HG02571 (cell line): ENCODE data around the gene GNRHR.
A peak's percentile ranks its signal among the peaks of the same experiment; 100 is the strongest.

ENCODE experiments used
- ATAC-seq: cut with Tn5 transposase; IDR thresholded peaks from one replicate; pipeline ENCODE4 v1.9.1; 2021; ENCODE audit warnings: mild to moderate bottlenecking, moderate library complexity; ENCODE audit not compliant: unreplicated experiment

GNRHR gene

DNA sequence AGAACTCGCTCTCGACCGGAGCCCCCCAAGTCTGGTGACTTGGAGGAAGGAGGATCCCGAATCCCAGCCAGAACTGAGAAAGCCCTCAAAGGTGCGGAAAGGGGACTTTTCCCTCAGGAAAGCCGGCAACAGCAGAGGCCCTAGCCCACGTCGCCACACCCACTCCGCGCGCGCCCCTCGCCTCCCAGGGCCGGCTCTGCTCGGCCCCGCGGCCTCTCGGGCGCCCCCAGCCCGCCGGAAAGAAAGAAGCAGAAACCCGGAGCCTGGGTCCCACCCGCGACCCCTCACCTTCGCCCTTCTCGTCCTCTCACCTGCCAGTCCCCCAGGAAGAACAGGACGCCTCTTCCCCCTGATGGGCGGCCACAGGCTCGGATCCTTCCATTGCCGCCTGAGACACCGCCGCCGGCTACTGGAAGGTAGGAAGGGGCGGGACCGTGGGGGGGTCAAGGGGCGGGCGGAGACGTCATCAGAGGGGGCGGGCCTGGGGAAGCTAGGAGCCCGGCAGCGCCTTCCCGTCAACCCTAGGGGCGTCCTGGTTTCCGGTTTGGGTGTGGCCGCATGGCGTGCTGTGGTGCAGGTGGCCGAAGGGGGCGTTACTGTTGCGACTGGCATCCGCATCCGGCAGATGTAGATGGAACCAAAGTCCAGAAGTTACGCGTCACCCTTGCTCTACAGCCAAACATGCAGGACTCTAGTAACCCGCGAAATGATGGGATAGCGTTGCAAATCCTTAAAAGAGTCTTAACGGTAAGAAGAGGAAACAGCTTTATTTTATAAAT, 53.3 kb downstream of the GNRHR start, which contains the start of gene UBA6:
UBA6 (minus strand) TSS at position 418 of the 779 bp plus-strand sequence; CDS start at position 382, 36 bp downstream.
- peak; percentile 98 for ATAC-seq

DNA sequence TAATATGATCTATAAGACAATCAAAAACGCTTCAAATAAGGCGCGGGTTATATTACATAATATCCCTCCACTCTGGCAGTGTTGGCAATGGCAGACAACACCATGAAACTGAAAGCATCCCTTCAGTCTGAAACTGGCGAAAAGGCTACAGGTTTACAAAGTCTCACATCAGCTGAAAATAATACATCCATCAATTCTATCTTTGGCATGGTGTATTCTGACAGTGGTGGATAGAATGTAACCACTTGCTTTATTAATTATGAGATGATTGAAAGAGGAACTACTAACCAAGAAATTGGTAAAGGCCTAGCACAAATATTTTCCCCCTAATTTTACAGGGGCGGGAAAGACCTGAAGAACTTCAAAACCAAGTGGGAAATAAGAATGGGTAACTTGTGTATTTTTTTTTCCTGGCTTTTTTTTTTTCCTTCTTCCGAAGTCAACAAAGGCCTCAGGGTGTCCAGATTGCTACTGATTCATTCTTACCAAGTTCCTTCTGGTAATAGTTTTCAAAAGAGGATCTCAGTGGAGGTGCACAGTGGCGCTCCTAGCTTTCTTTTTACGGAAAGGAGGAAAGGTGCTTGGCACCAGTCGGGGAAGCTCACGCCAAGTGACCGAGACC, 54.0 kb downstream of the GNRHR start:
- ATAC-seq, result peak; percentile 6

DNA sequence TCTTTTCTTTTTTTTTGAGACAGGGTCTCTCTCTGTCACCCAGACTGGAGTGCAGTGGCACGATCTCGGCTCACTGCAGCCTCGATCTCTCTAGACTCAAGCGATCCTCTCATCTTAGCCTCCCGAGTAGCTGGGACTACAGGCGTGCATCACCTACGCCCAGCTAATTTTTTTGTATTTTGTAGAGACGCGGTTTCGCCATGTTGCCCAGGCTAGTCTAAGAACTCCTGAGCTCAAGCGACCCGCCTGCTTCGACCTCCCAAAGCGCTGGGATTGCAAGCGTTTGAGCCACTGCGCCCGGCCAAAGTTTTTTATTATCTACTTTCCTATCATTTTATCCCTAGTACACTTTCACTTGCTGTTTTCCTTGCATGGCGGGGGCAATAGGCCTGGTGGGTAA, 54.6 kb downstream of the GNRHR start:
- no peak for ATAC-seq

GRCh38 chr4:67697860-67698687, 56.1 kb downstream of the GNRHR start:
- ATAC-seq, result no peak

DNA sequence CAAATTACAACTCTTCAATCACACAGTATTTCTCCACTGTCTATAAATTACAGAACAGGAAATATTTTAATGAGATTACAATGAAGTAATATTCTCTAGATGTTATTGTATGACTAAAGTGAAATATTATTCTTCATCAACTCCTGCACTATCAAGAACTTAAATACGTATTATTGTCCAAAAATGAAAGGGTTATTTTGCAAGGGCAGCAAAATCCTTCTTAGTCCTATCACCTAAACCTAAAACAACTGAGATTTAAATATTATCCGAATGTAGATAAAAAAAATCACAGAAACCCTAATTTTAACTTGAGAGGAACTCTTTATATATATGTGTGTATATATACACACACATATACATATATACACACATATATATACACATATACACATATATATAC, 58.1 kb downstream of the GNRHR start:
- no peak for ATAC-seq

DNA sequence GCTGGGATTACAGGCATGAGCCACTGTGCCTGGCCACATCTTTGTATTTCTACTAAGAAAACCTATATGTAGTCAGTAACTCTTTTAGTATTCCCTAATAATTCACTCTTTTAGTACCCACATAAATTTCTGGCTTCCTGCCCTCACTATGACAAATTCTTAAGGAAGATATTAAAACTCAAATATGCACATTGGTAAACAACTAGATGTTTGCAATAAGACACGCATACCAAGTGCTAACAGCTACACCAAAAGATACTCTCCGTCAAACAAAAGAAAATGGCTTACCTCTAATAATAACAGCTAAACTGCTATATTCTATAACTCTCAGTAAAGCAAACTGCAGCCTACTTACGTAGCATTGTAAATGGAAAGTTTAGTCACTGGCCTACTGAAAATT, 59.5 kb downstream of the GNRHR start:
- no peak for ATAC-seq

GRCh38 chr4:67691328-67691727, 62.9 kb downstream of the GNRHR start:
- no peak for ATAC-seq
